ENCODE measurements around the gene MN1. TPM values are rescaled to one million over a fixed set of nuclear protein-coding genes. Genes with fewer than 3 reads are reported as not detected.

Gene MN1
- polyA plus RNA-seq, 3 donors: 0.06 to 0.38 (median 0.29) TPM

DNA sequence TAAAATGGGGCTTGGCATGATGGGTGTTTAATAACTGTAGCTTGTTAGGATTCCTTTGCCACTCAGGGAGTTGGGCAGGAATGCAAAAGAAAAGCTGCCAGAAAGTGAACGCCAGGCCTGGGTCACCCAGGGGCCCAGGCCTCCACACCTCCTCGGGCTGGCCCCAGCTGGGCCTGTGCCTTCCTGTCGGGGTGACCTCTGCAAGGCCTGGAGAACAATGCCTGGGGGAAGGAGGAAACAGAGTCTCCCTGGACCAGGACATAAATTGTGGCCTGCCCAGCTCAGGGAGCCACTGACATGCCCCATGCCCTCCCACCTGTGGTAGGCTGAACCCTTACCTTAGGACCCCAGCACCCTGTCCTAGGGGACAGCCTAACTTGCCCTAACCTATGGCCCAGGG, 21.9 kb downstream of the MN1 start:
- TF ChIP-seq CTCF (IDR thresholded peaks at IDR 0.05): no peak
- H3K4me1 ChIP-seq (ENCODE audit: control insufficient read depth in 1 of 2, insufficient read depth in 2 of 2, low read length in 2 of 2): peaks cover 0 to 4% of the 10 kb centered on the region in 2 donors

DNA sequence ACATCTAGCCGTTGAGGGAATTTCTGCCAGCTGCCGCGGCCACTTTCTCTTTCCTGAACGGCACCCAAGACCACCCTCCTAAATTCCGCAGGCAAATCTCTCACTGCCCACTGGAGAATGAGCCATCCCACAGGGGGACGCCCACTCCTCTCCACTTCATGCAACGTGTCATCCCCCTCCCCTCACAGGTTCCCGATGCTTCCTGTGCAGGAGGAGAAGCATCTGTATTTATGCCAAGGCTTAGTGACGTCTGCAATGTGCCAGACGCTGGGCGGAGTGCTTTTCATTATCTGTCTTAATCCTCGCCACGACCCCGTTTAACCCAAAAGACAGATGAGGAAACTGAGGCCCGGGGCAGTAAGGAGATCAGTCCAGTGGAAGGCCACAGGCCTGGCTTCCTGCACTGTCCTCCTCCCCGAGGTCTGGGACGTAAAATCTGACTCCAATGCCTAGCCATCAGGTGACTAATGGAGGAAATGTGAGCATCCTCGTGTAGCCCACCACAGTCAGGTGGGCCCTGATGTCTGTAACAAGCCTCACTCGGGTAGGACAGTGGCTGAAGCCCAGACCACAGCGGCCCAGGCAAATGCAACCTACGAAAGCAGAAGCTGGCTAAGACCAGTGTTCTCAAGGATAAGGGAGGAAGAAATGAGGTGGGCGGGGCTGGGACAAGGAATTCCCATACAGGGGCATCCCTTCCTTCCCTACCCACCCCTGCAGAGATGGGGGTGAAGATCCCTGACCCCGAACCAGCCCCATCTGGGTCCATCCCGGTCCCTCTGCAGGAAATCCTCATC, 23.1 kb downstream of the MN1 start:
- H3K4me3 Mint-ChIP-seq: peak overlapping the region; percentile 62 to 67
- Histone ChIP-seq H3K9ac (ENCODE audit: insufficient read depth, low read length, poor library complexity, severe bottlenecking) (no peak overlapping the region), H3K9me3 (replicated peaks in 1 of 2; ENCODE audit: control insufficient read depth in 1 of 2, insufficient read depth in 1 of 2, low read length in 2 of 2) (no peaks in the 10 kb centered on the region), H3K4me2 (replicated peaks; ENCODE audit: extremely low read depth, low read length, poor library complexity, severe bottlenecking) (no peak overlapping the region), H2AFZ (ENCODE audit: insufficient read depth, low read depth, low read length, poor library complexity, severe bottlenecking) (no peak overlapping the region), H4K20me1 (ENCODE audit: insufficient read depth, low read length) (no peaks in the 10 kb centered on the region), H3K36me3 (replicated peaks in 1 of 2; ENCODE audit: control insufficient read depth in 1 of 2, insufficient read depth in 2 of 2, low read length in 2 of 2) (no peaks in the 10 kb centered on the region), H3K4me3 (replicated peaks in 1 of 3; ENCODE audit: low read depth in 2 of 3, low read length in 3 of 3) (no peak overlapping the region), H3K4me1 (ENCODE audit: control insufficient read depth in 1 of 2, insufficient read depth in 2 of 2, low read length in 2 of 2) (peaks cover 0 to 4% of the 10 kb centered on the region in 2 donors), H3K27me3 (ENCODE audit: control insufficient read depth in 2 of 2, insufficient read depth in 2 of 2, low read length in 2 of 2) (no peaks in the 10 kb centered on the region), H3K79me2 (ENCODE audit: insufficient read depth, low read length) (no peaks in the 10 kb centered on the region), H3K27ac (ENCODE audit: low read depth in 1 of 2, low read length in 2 of 2) (no peak overlapping the region)
- peaks cover 15 to 26% (median 17%) of the 10 kb centered on the region in 3 donors for H3K27me3 Mint-ChIP-seq (ENCODE audit: low read depth in 3 of 3)
- H3K27ac Mint-ChIP-seq: peak overlapping the region in 1 of 7 donors; percentile 20
- no peak for TF ChIP-seq CTCF (IDR thresholded peaks at IDR 0.05)
- peaks cover 21% of the 10 kb centered on the region for H3K4me1 Mint-ChIP-seq
- H3K36me3 Mint-ChIP-seq: no peaks in the 10 kb centered on the region
- no peaks in the 10 kb centered on the region for H3K9me3 Mint-ChIP-seq
- WGBS (ENCODE audit: insufficient coverage): 13% methylated on average over 18 of the region's 24 CpGs
- DNase-seq: peak in 1 of 3 donors; percentile 1
- intact Hi-C loops (cut with micrococcal nuclease): no loop called here

More for the DNA sequence above, 21.9 kb downstream of the MN1 start:
- H3K4me3 ChIP-seq (replicated peaks in 1 of 3; ENCODE audit: low read depth in 2 of 3, low read length in 3 of 3): no peak overlapping the region
- no peaks in the 10 kb centered on the region for H3K9me3 ChIP-seq (replicated peaks in 1 of 2; ENCODE audit: control insufficient read depth in 1 of 2, insufficient read depth in 1 of 2, low read length in 2 of 2)
- H2AFZ ChIP-seq (ENCODE audit: insufficient read depth, low read depth, low read length, poor library complexity, severe bottlenecking): no peak overlapping the region
- peaks cover 21% of the 10 kb centered on the region for H3K4me1 Mint-ChIP-seq
- no peak overlapping the region for H3K4me2 ChIP-seq (replicated peaks; ENCODE audit: extremely low read depth, low read length, poor library complexity, severe bottlenecking)
- no peak overlapping the region for H3K27ac ChIP-seq (ENCODE audit: low read depth in 1 of 2, low read length in 2 of 2)
- no peaks in the 10 kb centered on the region for H3K79me2 ChIP-seq (ENCODE audit: insufficient read depth, low read length)
- H3K27me3 ChIP-seq (ENCODE audit: control insufficient read depth in 2 of 2, insufficient read depth in 2 of 2, low read length in 2 of 2): no peaks in the 10 kb centered on the region
- H3K36me3 ChIP-seq (replicated peaks in 1 of 2; ENCODE audit: control insufficient read depth in 1 of 2, insufficient read depth in 2 of 2, low read length in 2 of 2): no peaks in the 10 kb centered on the region
- no peaks in the 10 kb centered on the region for H4K20me1 ChIP-seq (ENCODE audit: insufficient read depth, low read length)
- WGBS (ENCODE audit: insufficient coverage): 50% methylated on average over 3 of the region's 3 CpGs
- intact Hi-C loops (cut with micrococcal nuclease): no loop called here
- no peak overlapping the region for H3K27ac Mint-ChIP-seq
- H3K4me3 Mint-ChIP-seq: no peak overlapping the region
- H3K27me3 Mint-ChIP-seq (ENCODE audit: low read depth in 3 of 3): peaks cover 17 to 26% (median 18%) of the 10 kb centered on the region in 3 donors
- H3K36me3 Mint-ChIP-seq: no peaks in the 10 kb centered on the region
- H3K9me3 Mint-ChIP-seq: no peaks in the 10 kb centered on the region
- H3K9ac ChIP-seq (ENCODE audit: insufficient read depth, low read length, poor library complexity, severe bottlenecking): no peak overlapping the region
- DNase-seq: no peak

All from CD14-positive monocyte (primary cell).